PC-9 (cell line): ENCODE results near the gene SLC19A3. TPM values are rescaled to one million over a fixed set of nuclear protein-coding genes. Genes with fewer than 3 reads are reported as not detected.

Experiments used
- BruUV-seq: library from RNA; stranded (reverse); fragments of 400-500 nt; replicated peaks from 2 replicates; lab custom pipeline; 2021; lab: Mats Ljungman, UMichigan
- CTCF ChIA-PET: fragments of 300-600 bp; sonication (Branson Sonifier 250); formaldehyde crosslinking; loops from one replicate; lab custom pipeline; 2022; ENCODE audit warnings: antibody characterized with exemption; lab: Charles Lee
- POLR2A ChIA-PET: fragments of 300-600 bp; sonication (Branson Sonifier 250); formaldehyde crosslinking; loops from one replicate; lab custom pipeline; 2022; ENCODE audit warnings: antibody characterized with exemption; ENCODE audit not compliant: unreplicated experiment; lab: Charles Lee
- DNase-seq, 2 experiments: peaks; one replicate each; pipeline versions ENCODE4 v3.0.0 to v3.0.0-alpha.2; 2015 to 2022; ENCODE audit warnings: mixed read lengths in 1 of 2
- H2AFZ ChIP-seq: fragments of 200-600 bp; sonication (generic); 2 replicates; pipeline ENCODE4 v1.8.1; 2017; ENCODE audit warnings: antibody characterized with exemption
- H3F3A ChIP-seq: fragments of 200-600 bp; sonication (generic); 2 replicates; pipeline ENCODE4 v1.8.1; 2017; ENCODE audit warnings: antibody characterized with exemption, mild to moderate bottlenecking, low read depth; ENCODE audit not compliant: insufficient read depth
- H3K27ac ChIP-seq: fragments of 200-600 bp; sonication (generic); 2 replicates; pipeline ENCODE4 v1.6.1; 2016; ENCODE audit warnings: mixed run types
- H3K27me3 ChIP-seq: fragments of 200-600 bp; sonication (generic); 2 replicates; pipeline ENCODE4 v1.6.1; 2016; ENCODE audit warnings: low read depth, mixed run types; ENCODE audit not compliant: insufficient read depth
- H3K36me3 ChIP-seq: fragments of 200-600 bp; sonication (generic); 2 replicates; pipeline ENCODE4 v1.6.1; 2016; ENCODE audit warnings: low read depth, mixed run types
- H3K4me1 ChIP-seq: fragments of 200-600 bp; sonication (generic); replicated peaks from 2 replicates; pipeline ENCODE4 v1.6.1; 2016; ENCODE audit warnings: mixed run types; ENCODE audit not compliant: insufficient read depth
- H3K4me2 ChIP-seq: fragments of 200-600 bp; sonication (generic); 2 replicates; pipeline ENCODE4 v1.6.1; 2017; ENCODE audit warnings: mixed run types
- H3K4me3 ChIP-seq: fragments of 200-600 bp; sonication (generic); 2 replicates; pipeline ENCODE4 v1.6.1; 2016; ENCODE audit warnings: mixed run types
- H3K79me2 ChIP-seq: fragments of 200-600 bp; sonication (generic); 2 replicates; pipeline ENCODE4 v1.6.1; 2017; ENCODE audit warnings: low read depth, mixed run types
- H3K9me2 ChIP-seq: fragments of 200-600 bp; sonication (generic); 2 replicates; pipeline ENCODE4 v1.8.1; 2017; ENCODE audit warnings: mild to moderate bottlenecking; ENCODE audit not compliant: insufficient read depth
- H3K9me3 ChIP-seq: fragments of 200-600 bp; sonication (generic); 2 replicates; pipeline ENCODE4 v1.8.1; 2016; ENCODE audit warnings: low read depth; ENCODE audit not compliant: insufficient read depth
- H4K20me1 ChIP-seq: fragments of 200-600 bp; sonication (generic); 2 replicates; pipeline ENCODE4 v1.8.1; 2017; ENCODE audit not compliant: insufficient read depth
- EZH2 ChIP-seq: fragments of 200-600 bp; sonication (generic); IDR thresholded peaks from 2 replicates; pipeline ENCODE4 v1.8.0; 2017; ENCODE audit warnings: antibody characterized with exemption, low read depth
- intact Hi-C: fragments of 100-400 bp; cut with micrococcal nuclease; formaldehyde crosslinking; loops from one replicate; pipeline ENCODE4 v1.10.0; 2022; ENCODE audit not compliant: unreplicated experiment
- total RNA-seq: library from RNA; stranded (reverse); gene quantifications from 2 replicates; pipeline ENCODE4 v1.2.3, GENCODE V29; 2021
- TF ChIP-seq, protein P1 (sequence below): fragments of 200-600 bp; sonication (generic); conservative IDR thresholded peaks from 2 replicates; pipeline ENCODE4 v1.6.1; 2017; ENCODE audit warnings: mixed run types, antibody characterized with exemption, mild to moderate bottlenecking, moderate library complexity

SLC19A3 gene
- total RNA-seq, 1 experiment from 2014 or later, result 4.3 TPM

GRCh38 chr2:227706859-227707258, 11.0 kb downstream of the SLC19A3 start:
- no peaks in the 10 kb centered on the region for H4K20me1 ChIP-seq
- intact Hi-C loops, result no loop called here
- CTCF ChIA-PET, result no interaction called here
- POLR2A ChIA-PET, result no interaction called here
- no peaks in the 10 kb centered on the region for H3K27me3 ChIP-seq
- no peak overlapping the region for H3K4me2 ChIP-seq
- no peaks in the 10 kb centered on the region for H3K79me2 ChIP-seq
- BruUV-seq, result no TSS peak
- H3K36me3 ChIP-seq, result no peaks in the 10 kb centered on the region
- peaks cover 27% of the 10 kb centered on the region for H3F3A ChIP-seq
- no peaks in the 10 kb centered on the region for H3K9me3 ChIP-seq
- no peak for TF ChIP-seq EZH2
- TF ChIP-seq, protein P1, sequence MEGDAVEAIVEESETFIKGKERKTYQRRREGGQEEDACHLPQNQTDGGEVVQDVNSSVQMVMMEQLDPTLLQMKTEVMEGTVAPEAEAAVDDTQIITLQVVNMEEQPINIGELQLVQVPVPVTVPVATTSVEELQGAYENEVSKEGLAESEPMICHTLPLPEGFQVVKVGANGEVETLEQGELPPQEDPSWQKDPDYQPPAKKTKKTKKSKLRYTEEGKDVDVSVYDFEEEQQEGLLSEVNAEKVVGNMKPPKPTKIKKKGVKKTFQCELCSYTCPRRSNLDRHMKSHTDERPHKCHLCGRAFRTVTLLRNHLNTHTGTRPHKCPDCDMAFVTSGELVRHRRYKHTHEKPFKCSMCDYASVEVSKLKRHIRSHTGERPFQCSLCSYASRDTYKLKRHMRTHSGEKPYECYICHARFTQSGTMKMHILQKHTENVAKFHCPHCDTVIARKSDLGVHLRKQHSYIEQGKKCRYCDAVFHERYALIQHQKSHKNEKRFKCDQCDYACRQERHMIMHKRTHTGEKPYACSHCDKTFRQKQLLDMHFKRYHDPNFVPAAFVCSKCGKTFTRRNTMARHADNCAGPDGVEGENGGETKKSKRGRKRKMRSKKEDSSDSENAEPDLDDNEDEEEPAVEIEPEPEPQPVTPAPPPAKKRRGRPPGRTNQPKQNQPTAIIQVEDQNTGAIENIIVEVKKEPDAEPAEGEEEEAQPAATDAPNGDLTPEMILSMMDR, result no peak
- no peak for DNase-seq
- H3K4me1 ChIP-seq, result peaks cover 33% of the 10 kb centered on the region
- H2AFZ ChIP-seq, result no peak overlapping the region
- H3K9me2 ChIP-seq, result no peaks in the 10 kb centered on the region
- no peak overlapping the region for H3K27ac ChIP-seq
- no peak overlapping the region for H3K4me3 ChIP-seq

- ChIA-PET POLR2A (no interaction called here), CTCF (no interaction called here)
- no peaks in the 10 kb centered on the region for H3K79me2 ChIP-seq
- H3F3A ChIP-seq, result peaks cover 27% of the 10 kb centered on the region
- H3K4me1 ChIP-seq, result peaks cover 37% of the 10 kb centered on the region
- intact Hi-C loops, result loop anchor here (1.0 to 5.0 kb wide), 4 partner anchors 47 to 297 kb away; no protein-coding TSS in a partner anchor
- peak overlapping the region; percentile 54 for H2AFZ ChIP-seq
- no peaks in the 10 kb centered on the region for H3K36me3 ChIP-seq
- peak; percentile 23 to 73 for DNase-seq
- H3K9me3 ChIP-seq, result no peaks in the 10 kb centered on the region
- no peaks in the 10 kb centered on the region for H3K9me2 ChIP-seq
- H3K4me2 ChIP-seq, result peak overlapping the region; percentile 77
- H3K27ac ChIP-seq, result peak overlapping the region; percentile 92
- BruUV-seq, result TSS peak; percentile 84
- peak overlapping the region; percentile 41 for H3K4me3 ChIP-seq
- no peaks in the 10 kb centered on the region for H4K20me1 ChIP-seq
- TF ChIP-seq, protein P1, result no peak
- TF ChIP-seq EZH2, result no peak
- H3K27me3 ChIP-seq, result no peaks in the 10 kb centered on the region
These were observed 13.9 kb downstream of the SLC19A3 start for GRCh38 chr2:227703961-227704360.

- no peaks in the 10 kb centered on the region for H3K36me3 ChIP-seq
- H3K4me3 ChIP-seq, result peak overlapping the region; percentile 41
- peak; percentile 75 to 94 for DNase-seq
- no peaks in the 10 kb centered on the region for H4K20me1 ChIP-seq
- CTCF ChIA-PET, result interaction anchor here (1.0 kb wide), 2 partner anchors 63 to 298 kb away, joined by 3 to 6 read pairs; no protein-coding TSS in a partner anchor
- H3K9me2 ChIP-seq, result no peaks in the 10 kb centered on the region
- H3K9me3 ChIP-seq, result no peaks in the 10 kb centered on the region
- peak overlapping the region; percentile 77 for H3K4me2 ChIP-seq
- POLR2A ChIA-PET, result interaction anchor here (0.5 to 0.6 kb wide), 2 partner anchors 288 to 293 kb away, joined by 5 to 11 read pairs; no protein-coding TSS in a partner anchor
- TF ChIP-seq EZH2, result no peak
- TF ChIP-seq, protein P1, result no peak
- peaks cover 27% of the 10 kb centered on the region for H3F3A ChIP-seq
- intact Hi-C loops, result loop anchor here (1.0 to 5.0 kb wide), 4 partner anchors 46 to 296 kb away; no protein-coding TSS in a partner anchor
- peak overlapping the region; percentile 54 for H2AFZ ChIP-seq
- BruUV-seq, result no TSS peak
- peaks cover 37% of the 10 kb centered on the region for H3K4me1 ChIP-seq
- no peaks in the 10 kb centered on the region for H3K79me2 ChIP-seq
- peak overlapping the region; percentile 92 for H3K27ac ChIP-seq
- no peaks in the 10 kb centered on the region for H3K27me3 ChIP-seq
These were observed 14.5 kb downstream of the SLC19A3 start for GRCh38 chr2:227703280-227703732.
